Epithelial cell of esophagus (primary cell): Measurements from ENCODE around the gene CLDN7.
A peak's percentile ranks its signal among the peaks of the same experiment; 100 is the strongest.

ENCODE experiments used
- DNase-seq: peaks from one replicate; pipeline ENCODE4 v3.0.0; 2010; ENCODE audit warnings: low read depth
- H3K4me3 ChIP-seq: 2 replicates; pipeline ENCODE4 v1.5.1; 2011; ENCODE audit warnings: mild to moderate bottlenecking, low read length, control low read depth
- TF ChIP-seq, protein P1 (sequence below): IDR thresholded peaks from 2 replicates; pipeline ENCODE4 v1.5.1; 2011; ENCODE audit warnings: low read depth, mild to moderate bottlenecking, low read length, control low read depth, inconsistent platforms; ENCODE audit not compliant: insufficient read depth; ENCODE audit errors: missing control alignments

The CLDN7 gene

GRCh38 chr17:7222972-7223292 is 39.3 kb downstream of the CLDN7 start:
- TF ChIP-seq, protein P1, sequence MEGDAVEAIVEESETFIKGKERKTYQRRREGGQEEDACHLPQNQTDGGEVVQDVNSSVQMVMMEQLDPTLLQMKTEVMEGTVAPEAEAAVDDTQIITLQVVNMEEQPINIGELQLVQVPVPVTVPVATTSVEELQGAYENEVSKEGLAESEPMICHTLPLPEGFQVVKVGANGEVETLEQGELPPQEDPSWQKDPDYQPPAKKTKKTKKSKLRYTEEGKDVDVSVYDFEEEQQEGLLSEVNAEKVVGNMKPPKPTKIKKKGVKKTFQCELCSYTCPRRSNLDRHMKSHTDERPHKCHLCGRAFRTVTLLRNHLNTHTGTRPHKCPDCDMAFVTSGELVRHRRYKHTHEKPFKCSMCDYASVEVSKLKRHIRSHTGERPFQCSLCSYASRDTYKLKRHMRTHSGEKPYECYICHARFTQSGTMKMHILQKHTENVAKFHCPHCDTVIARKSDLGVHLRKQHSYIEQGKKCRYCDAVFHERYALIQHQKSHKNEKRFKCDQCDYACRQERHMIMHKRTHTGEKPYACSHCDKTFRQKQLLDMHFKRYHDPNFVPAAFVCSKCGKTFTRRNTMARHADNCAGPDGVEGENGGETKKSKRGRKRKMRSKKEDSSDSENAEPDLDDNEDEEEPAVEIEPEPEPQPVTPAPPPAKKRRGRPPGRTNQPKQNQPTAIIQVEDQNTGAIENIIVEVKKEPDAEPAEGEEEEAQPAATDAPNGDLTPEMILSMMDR, result no peak

GRCh38 chr17:7222093-7222971 is 39.9 kb downstream of the CLDN7 start:
- DNase-seq, result no peak
- H3K4me3 ChIP-seq, result no peak overlapping the region
- TF ChIP-seq, protein P1, result no peak

More at GRCh38 chr17:7222972-7223292, 39.3 kb downstream of the CLDN7 start:
- H3K4me3 ChIP-seq, result no peak overlapping the region
- no peak for DNase-seq

- no peak for DNase-seq
- TF ChIP-seq, protein P1, result no peak
- peak overlapping the region; percentile 74 for H3K4me3 ChIP-seq
Observed at GRCh38 chr17:7221278-7222092, 40.8 kb downstream of the CLDN7 start.

DNA sequence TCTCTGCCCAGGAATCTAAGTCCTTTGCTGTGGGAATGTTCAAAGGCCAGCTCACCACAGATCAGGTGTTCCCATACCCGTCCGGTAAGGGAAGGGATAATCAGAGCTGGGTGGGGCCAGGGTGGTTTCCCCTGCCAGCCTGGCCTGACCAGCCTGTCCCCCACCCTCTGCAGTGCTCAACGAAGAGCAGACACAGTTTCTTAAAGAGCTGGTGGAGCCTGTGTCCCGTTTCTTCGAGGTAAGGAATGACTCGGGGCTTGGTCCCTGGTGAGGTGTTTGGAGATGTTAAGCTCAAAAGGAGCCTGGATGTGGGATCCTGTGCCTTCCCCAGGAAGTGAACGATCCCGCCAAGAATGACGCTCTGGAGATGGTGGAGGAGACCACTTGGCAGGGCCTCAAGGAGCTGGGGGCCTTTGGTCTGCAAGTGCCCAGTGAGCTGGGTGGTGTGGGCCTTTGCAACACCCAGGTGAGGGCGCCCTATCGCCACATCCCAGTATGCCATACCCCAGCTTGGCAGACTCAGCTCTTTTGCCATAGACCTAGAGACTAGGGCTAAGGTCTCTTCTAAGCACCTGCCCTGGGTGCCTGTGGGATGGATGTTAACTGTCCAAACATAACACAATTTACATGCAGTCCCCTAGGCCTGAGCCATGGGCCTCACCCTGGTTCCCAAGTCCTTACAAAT is 41.5 kb downstream of the CLDN7 start:
- peak; percentile 78 for DNase-seq
- TF ChIP-seq, protein P1, result peak; percentile 63
- peak overlapping the region; percentile 74 for H3K4me3 ChIP-seq

- TF ChIP-seq, protein P1, result no peak
- peak; percentile 89 for DNase-seq
- H3K4me3 ChIP-seq, result peak within 1 kb of the TSS; percentile 74
Observed at GRCh38 chr17:7219812-7220592, 42.3 kb downstream of the CLDN7 start, which contains the start of the genes ACADVL and DLG4. Gene ACADVL (plus strand): TSS chr17:7219938. CDS start chr17:7219985, 47 bp downstream. Gene DLG4 (minus strand): TSS chr17:7219836.

DNA sequence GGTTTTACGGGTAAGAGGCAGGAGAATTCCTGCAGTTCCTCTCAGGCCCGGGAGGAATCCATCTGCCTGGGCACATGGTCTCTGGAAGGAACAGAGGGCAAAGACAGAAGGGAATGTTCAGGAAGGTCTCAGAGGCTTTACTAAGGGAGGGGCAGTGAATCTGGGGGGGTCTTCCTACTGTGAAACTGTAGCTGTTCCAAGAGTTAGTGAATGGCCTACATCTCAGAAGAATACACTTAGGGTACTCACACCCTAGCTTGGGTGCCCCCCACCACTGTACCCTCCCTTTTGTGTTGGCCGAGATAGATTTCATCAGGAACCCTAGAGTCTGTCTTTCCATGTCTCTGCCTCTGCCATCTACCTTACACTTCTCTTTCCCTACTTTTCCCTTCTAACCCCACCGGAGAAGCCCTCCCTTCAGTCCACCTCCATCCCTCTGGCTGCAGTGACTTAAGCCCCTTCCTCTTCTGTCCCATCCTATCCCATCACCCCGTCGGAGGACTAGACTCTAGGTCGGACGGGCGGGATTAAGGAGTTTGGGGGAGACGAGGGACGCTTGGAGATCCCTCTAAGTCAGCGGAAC is 43.0 kb downstream of the CLDN7 start:
- no peak for DNase-seq
- H3K4me3 ChIP-seq, result peak overlapping the region; percentile 74
- TF ChIP-seq, protein P1, result no peak
